HL-60 (cell line): Measurements from ENCODE around the gene ETV6.

Experiments
- GABPA ChIP-seq: IDR thresholded peaks from 2 replicates; pipeline ENCODE4 v1.6.1; 2012; ENCODE audit warnings: low read depth
- POLR2AphosphoS5 ChIP-seq: IDR thresholded peaks from 2 replicates; pipeline ENCODE4 v1.6.1; 2012; ENCODE audit warnings: low read depth
- TF ChIP-seq, protein P1 (sequence below): IDR thresholded peaks from one replicate; pipeline ENCODE4 v1.5.1; 2011; ENCODE audit warnings: low read length, control low read depth, inconsistent platforms; ENCODE audit not compliant: insufficient read depth
- TF ChIP-seq, protein P2 (sequence below): IDR thresholded peaks from 2 replicates; pipeline ENCODE4 v1.6.1; 2012; ENCODE audit warnings: low read depth; ENCODE audit not compliant: insufficient replicate concordance

DNA sequence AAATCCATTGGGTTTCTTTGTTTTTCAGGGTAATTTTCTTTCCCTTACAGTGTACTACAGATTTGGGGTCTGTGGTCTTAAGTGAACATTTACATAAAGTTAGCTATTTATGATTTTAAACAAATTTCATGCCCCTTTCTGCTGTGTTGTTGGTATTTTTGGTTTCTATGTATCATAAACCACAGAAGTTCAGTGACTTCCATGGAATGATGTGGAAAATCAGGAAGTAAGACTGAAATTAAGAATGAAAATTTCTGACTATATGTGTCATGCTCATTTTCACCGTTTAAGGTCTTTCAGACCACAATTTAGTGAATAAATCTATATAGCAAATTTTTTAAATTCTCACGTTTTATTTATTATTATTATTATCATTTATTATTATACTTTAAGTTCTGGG is 31.7 kb downstream of the ETV6 start:
- TF ChIP-seq, protein P1, sequence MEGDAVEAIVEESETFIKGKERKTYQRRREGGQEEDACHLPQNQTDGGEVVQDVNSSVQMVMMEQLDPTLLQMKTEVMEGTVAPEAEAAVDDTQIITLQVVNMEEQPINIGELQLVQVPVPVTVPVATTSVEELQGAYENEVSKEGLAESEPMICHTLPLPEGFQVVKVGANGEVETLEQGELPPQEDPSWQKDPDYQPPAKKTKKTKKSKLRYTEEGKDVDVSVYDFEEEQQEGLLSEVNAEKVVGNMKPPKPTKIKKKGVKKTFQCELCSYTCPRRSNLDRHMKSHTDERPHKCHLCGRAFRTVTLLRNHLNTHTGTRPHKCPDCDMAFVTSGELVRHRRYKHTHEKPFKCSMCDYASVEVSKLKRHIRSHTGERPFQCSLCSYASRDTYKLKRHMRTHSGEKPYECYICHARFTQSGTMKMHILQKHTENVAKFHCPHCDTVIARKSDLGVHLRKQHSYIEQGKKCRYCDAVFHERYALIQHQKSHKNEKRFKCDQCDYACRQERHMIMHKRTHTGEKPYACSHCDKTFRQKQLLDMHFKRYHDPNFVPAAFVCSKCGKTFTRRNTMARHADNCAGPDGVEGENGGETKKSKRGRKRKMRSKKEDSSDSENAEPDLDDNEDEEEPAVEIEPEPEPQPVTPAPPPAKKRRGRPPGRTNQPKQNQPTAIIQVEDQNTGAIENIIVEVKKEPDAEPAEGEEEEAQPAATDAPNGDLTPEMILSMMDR = no peak
- TF ChIP-seq GABPA (no peak), POLR2AphosphoS5 (no peak)
- TF ChIP-seq, protein P2, sequence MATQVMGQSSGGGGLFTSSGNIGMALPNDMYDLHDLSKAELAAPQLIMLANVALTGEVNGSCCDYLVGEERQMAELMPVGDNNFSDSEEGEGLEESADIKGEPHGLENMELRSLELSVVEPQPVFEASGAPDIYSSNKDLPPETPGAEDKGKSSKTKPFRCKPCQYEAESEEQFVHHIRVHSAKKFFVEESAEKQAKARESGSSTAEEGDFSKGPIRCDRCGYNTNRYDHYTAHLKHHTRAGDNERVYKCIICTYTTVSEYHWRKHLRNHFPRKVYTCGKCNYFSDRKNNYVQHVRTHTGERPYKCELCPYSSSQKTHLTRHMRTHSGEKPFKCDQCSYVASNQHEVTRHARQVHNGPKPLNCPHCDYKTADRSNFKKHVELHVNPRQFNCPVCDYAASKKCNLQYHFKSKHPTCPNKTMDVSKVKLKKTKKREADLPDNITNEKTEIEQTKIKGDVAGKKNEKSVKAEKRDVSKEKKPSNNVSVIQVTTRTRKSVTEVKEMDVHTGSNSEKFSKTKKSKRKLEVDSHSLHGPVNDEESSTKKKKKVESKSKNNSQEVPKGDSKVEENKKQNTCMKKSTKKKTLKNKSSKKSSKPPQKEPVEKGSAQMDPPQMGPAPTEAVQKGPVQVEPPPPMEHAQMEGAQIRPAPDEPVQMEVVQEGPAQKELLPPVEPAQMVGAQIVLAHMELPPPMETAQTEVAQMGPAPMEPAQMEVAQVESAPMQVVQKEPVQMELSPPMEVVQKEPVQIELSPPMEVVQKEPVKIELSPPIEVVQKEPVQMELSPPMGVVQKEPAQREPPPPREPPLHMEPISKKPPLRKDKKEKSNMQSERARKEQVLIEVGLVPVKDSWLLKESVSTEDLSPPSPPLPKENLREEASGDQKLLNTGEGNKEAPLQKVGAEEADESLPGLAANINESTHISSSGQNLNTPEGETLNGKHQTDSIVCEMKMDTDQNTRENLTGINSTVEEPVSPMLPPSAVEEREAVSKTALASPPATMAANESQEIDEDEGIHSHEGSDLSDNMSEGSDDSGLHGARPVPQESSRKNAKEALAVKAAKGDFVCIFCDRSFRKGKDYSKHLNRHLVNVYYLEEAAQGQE = no peak
